ENCODE data around the gene VPS52. TPM values are rescaled to one million over a fixed set of nuclear protein-coding genes. Genes with fewer than 3 reads are reported as not detected.

VPS52 gene
- total RNA-seq, 1 experiment from 2014 or later, result 46.2 TPM

DNA sequence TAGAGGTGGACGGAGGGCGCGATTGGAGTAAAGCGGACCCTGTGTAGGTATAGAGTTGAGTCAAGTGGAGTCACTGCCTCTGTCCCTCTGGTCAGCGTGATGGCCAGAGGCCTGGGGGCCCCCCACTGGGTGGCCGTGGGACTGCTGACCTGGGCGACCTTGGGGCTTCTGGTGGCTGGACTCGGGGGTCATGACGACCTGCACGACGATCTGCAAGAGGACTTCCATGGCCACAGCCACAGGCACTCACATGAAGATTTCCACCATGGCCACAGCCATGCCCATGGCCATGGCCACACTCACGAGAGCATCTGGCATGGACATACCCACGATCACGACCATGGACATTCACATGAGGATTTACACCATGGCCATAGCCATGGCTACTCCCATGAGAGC is 70.5 kb downstream of the VPS52 start:
- peaks cover 35% of the 10 kb centered on the region; the same call in 1 of the 2 replicates for H3F3A ChIP-seq (ENCODE audit: insufficient read depth, low read depth)
- no peaks in the 10 kb centered on the region for H3K9me3 ChIP-seq (ENCODE audit: insufficient read depth, low read depth)
- peaks cover 34% of the 10 kb centered on the region for H3K4me1 ChIP-seq (replicated peaks; ENCODE audit: insufficient read depth)
- peaks cover 33% of the 10 kb centered on the region for H3K36me3 ChIP-seq (ENCODE audit: low read depth)
- H3K79me2 ChIP-seq (ENCODE audit: low read depth), result peaks cover 58% of the 10 kb centered on the region
- H4K20me1 ChIP-seq (ENCODE audit: insufficient read depth), result peaks cover 17% of the 10 kb centered on the region
- ChIA-PET CTCF (no interaction called here), POLR2A (ENCODE audit: unreplicated experiment) (no interaction called here)
- intact Hi-C loops (cut with micrococcal nuclease; ENCODE audit: unreplicated experiment), result loop anchor here (2.0 to 10.0 kb wide), 5 partner anchors 48 to 576 kb away; partner anchors contain the start of genes B3GALT4, CUTA, PHF1 and RGL2
- DNase-seq, result no peak
- H2AFZ ChIP-seq, result peak overlapping the region; percentile 78
- H3K9me2 ChIP-seq (ENCODE audit: insufficient read depth), result no peaks in the 10 kb centered on the region
- no peaks in the 10 kb centered on the region for H3K27me3 ChIP-seq (ENCODE audit: insufficient read depth, low read depth)
- H3K4me3 ChIP-seq, result peak overlapping the region; percentile 62
- peak overlapping the region; percentile 93 for H3K4me2 ChIP-seq
- TF ChIP-seq, protein P1, sequence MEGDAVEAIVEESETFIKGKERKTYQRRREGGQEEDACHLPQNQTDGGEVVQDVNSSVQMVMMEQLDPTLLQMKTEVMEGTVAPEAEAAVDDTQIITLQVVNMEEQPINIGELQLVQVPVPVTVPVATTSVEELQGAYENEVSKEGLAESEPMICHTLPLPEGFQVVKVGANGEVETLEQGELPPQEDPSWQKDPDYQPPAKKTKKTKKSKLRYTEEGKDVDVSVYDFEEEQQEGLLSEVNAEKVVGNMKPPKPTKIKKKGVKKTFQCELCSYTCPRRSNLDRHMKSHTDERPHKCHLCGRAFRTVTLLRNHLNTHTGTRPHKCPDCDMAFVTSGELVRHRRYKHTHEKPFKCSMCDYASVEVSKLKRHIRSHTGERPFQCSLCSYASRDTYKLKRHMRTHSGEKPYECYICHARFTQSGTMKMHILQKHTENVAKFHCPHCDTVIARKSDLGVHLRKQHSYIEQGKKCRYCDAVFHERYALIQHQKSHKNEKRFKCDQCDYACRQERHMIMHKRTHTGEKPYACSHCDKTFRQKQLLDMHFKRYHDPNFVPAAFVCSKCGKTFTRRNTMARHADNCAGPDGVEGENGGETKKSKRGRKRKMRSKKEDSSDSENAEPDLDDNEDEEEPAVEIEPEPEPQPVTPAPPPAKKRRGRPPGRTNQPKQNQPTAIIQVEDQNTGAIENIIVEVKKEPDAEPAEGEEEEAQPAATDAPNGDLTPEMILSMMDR (conservative IDR thresholded peaks at IDR 0.05), result no peak
- no peak for TF ChIP-seq EZH2 (IDR thresholded peaks at IDR 0.05; ENCODE audit: low read depth)
- BruUV-seq (replicated peaks), result TSS peak; percentile 33
- H3K27ac ChIP-seq, result peak overlapping the region; percentile 79

Small RNAs within 50 kb of the gene (microRNA-seq; reads per million reads assigned to microRNA genes)
- 10.1 reads per million, percentile 17 among the genes with 10 or more reads in this experiment for gene MIR219A1 (ENCODE audit: borderline number of aligned reads, borderline replicate concordance)
- gene MIR6834 (ENCODE audit: borderline number of aligned reads, borderline replicate concordance), result not detected
- gene MIR6873 (ENCODE audit: borderline number of aligned reads, borderline replicate concordance), result not detected

Other genes starting within 250 kb of the VPS52 start
- gene HLA-DPA1, start 198.2 kb downstream of the VPS52 start, total RNA-seq (2021), result not detected in 2 replicates
- not detected in 2 replicates for gene HLA-DPB1, start 195.9 kb downstream of the VPS52 start, total RNA-seq (2021)
- 2.2 and 3.4 TPM in 2 replicates for gene COL11A2, start 79.4 kb downstream of the VPS52 start, total RNA-seq (2021)
- 49.8 and 51.5 TPM in 2 replicates for gene RXRB, start 71.2 kb downstream of the VPS52 start, total RNA-seq (2021)
- gene SLC39A7, start 71.0 kb downstream of the VPS52 start, total RNA-seq (2021), result 96.4 and 110 TPM in 2 replicates
- 16.4 and 25.4 TPM in 2 replicates for gene HSD17B8, start 67.2 kb downstream of the VPS52 start, total RNA-seq (2021)
- 18.9 and 19.2 TPM in 2 replicates for gene RING1, start 63.4 kb downstream of the VPS52 start, total RNA-seq (2021)
- gene RPS18, start 199 bp upstream of the VPS52 start, total RNA-seq (2021), result 2,057 and 2,442 TPM in 2 replicates
- 10.3 and 12.8 TPM in 2 replicates for gene B3GALT4, start 5.2 kb upstream of the VPS52 start, total RNA-seq (2021)
- 52.4 and 59.6 TPM in 2 replicates for gene WDR46, start 17.4 kb upstream of the VPS52 start, total RNA-seq (2021)
- gene PFDN6, start 17.7 kb upstream of the VPS52 start, total RNA-seq (2021), result 51.5 and 57.2 TPM in 2 replicates
- 99.3 and 102 TPM in 2 replicates for gene RGL2, start 27.1 kb upstream of the VPS52 start, total RNA-seq (2021)
- 156 and 194 TPM in 2 replicates for gene TAPBP, start 42.2 kb upstream of the VPS52 start, total RNA-seq (2021)
- gene ZBTB22, start 45.9 kb upstream of the VPS52 start, total RNA-seq (2021), result 16.5 and 20.8 TPM in 2 replicates
- gene DAXX, start 51.1 kb upstream of the VPS52 start, total RNA-seq (2021), result 60.1 and 61.6 TPM in 2 replicates
- 82.9 and 91.4 TPM in 2 replicates for gene KIFC1, start 119.9 kb upstream of the VPS52 start, total RNA-seq (2021)
- 47.6 and 52.0 TPM in 2 replicates for gene PHF1, start 139.1 kb upstream of the VPS52 start, total RNA-seq (2021)
- 213 and 220 TPM in 2 replicates for gene CUTA, start 146.2 kb upstream of the VPS52 start, total RNA-seq (2021)
- gene SYNGAP1, start 148.2 kb upstream of the VPS52 start, total RNA-seq (2021), result 13.6 and 17.7 TPM in 2 replicates
- 7.9 and 8.4 TPM in 2 replicates for gene ZBTB9, start 182.7 kb upstream of the VPS52 start, total RNA-seq (2021)